ENCODE measurements around the gene TANGO2.

Gene TANGO2

GRCh38 chr22:19989725-19990067 is 31.2 kb upstream of the TANGO2 start:
- DNase-seq (ENCODE audit: low spot score), result no peak
- TF ChIP-seq CTCF (IDR thresholded peaks at IDR 0.05; ENCODE audit: extremely low read depth, missing control alignments), result no peak

GRCh38 chr22:19990188-19990587 is 30.7 kb upstream of the TANGO2 start:
- TF ChIP-seq CTCF (IDR thresholded peaks at IDR 0.05; ENCODE audit: extremely low read depth, missing control alignments), result no peak
- no peak for DNase-seq (ENCODE audit: low spot score)

GRCh38 chr22:19990609-19991394 is 30.1 kb upstream of the TANGO2 start:
- no peak for TF ChIP-seq CTCF (IDR thresholded peaks at IDR 0.05; ENCODE audit: extremely low read depth, missing control alignments)

GRCh38 chr22:19991395-19991644 is 29.6 kb upstream of the TANGO2 start:
- TF ChIP-seq CTCF (IDR thresholded peaks at IDR 0.05; ENCODE audit: extremely low read depth, missing control alignments), result no peak
- no peak for DNase-seq (ENCODE audit: low spot score)

More at GRCh38 chr22:19990609-19991394, 30.1 kb upstream of the TANGO2 start:
- DNase-seq (ENCODE audit: low spot score), result no peak

- TF ChIP-seq CTCF (IDR thresholded peaks at IDR 0.05; ENCODE audit: extremely low read depth, missing control alignments), result no peak
- no peak for DNase-seq (ENCODE audit: low spot score)
These were observed 29.1 kb upstream of the TANGO2 start for GRCh38 chr22:19991645-19992451.

GRCh38 chr22:19992481-19992911 is 28.4 kb upstream of the TANGO2 start:
- no peak for TF ChIP-seq CTCF (IDR thresholded peaks at IDR 0.05; ENCODE audit: extremely low read depth, missing control alignments)
- no peak for DNase-seq (ENCODE audit: low spot score)

GRCh38 chr22:19992921-19993355 is 28.0 kb upstream of the TANGO2 start:
- TF ChIP-seq CTCF (IDR thresholded peaks at IDR 0.05; ENCODE audit: extremely low read depth, missing control alignments), result no peak
- no peak for DNase-seq (ENCODE audit: low spot score)
